Neural crest cell (in vitro differentiated cells): Measurements from ENCODE around the gene LRRC14B. TPM values are rescaled to one million over a fixed set of nuclear protein-coding genes. Genes with fewer than 3 reads are reported as not detected.
A peak's percentile ranks its signal among the peaks of the same experiment; 100 is the strongest.

Experiments
- DNase-seq: peaks from one replicate; pipeline ENCODE4 v3.0.0; 2021; ENCODE audit warnings: low read depth, mixed read lengths, low spot score
- H3K27ac Mint-ChIP-seq: one replicate; pipeline ENCODE4 v1.8.0; 2021; ENCODE audit warnings: mild to moderate bottlenecking, mixed read lengths; ENCODE audit not compliant: unreplicated experiment
- H3K27me3 Mint-ChIP-seq: 2 replicates; pipeline ENCODE4 v1.8.0; 2021; ENCODE audit warnings: low read depth, mild to moderate bottlenecking, mixed read lengths
- H3K36me3 Mint-ChIP-seq: 2 replicates; pipeline ENCODE4 v1.8.0; 2021; ENCODE audit warnings: low read depth, mild to moderate bottlenecking, mixed read lengths
- H3K4me1 Mint-ChIP-seq: 2 replicates; pipeline ENCODE4 v1.8.0; 2021; ENCODE audit warnings: mixed read lengths
- H3K4me3 Mint-ChIP-seq: one replicate; pipeline ENCODE4 v1.8.0; 2021; ENCODE audit warnings: mild to moderate bottlenecking, mixed read lengths
- H3K9me3 Mint-ChIP-seq: 2 replicates; pipeline ENCODE4 v1.8.0; 2021; ENCODE audit warnings: mixed read lengths
- CTCF ChIP-seq: fragments of 200-600 bp; sonication (generic); conservative IDR thresholded peaks from 2 replicates; pipeline ENCODE4 v1.5.0; 2021; ENCODE audit warnings: antibody characterized with exemption, mild to moderate bottlenecking
- long read RNA-seq: library from polyadenylated mRNA; unstranded; transcript quantifications from one replicate; pipeline ENCODE4 v2.0.0, GENCODE V29; 2020
- total RNA-seq: library from RNA; stranded (reverse); gene quantifications from 2 replicates; pipeline ENCODE4 v1.2.1, GENCODE V29; 2021

The LRRC14B gene
- not detected in 2 replicates for total RNA-seq
- long read RNA-seq: 0 reads

- TF ChIP-seq CTCF: no peak
- DNase-seq: no peak
- peak within 1 kb of the TSS; percentile 76 for H3K27ac Mint-ChIP-seq
- H3K4me1 Mint-ChIP-seq: peaks cover 14% of the 10 kb centered on the region
- no peaks in the 10 kb centered on the region for H3K36me3 Mint-ChIP-seq
- peaks cover 3% of the 10 kb centered on the region for H3K27me3 Mint-ChIP-seq
- H3K4me3 Mint-ChIP-seq: no peak within 1 kb of the TSS
- no peaks in the 10 kb centered on the region for H3K9me3 Mint-ChIP-seq
These were observed at the start of gene LRRC14B for GRCh38 chr5:191036-191948. Gene LRRC14B, plus strand, starts transcription at chr5:191495. Its CDS starts 44 bp downstream, at chr5:191539.

GRCh38 chr5:141761-142160 lies 49.5 kb upstream of the LRRC14B start:
- Mint-ChIP-seq H3K27ac (no peak overlapping the region), H3K27me3 (no peaks in the 10 kb centered on the region), H3K9me3 (no peaks in the 10 kb centered on the region), H3K36me3 (peaks cover 18% of the 10 kb centered on the region), H3K4me1 (peaks cover 4% of the 10 kb centered on the region), H3K4me3 (no peak overlapping the region)
- no peak for TF ChIP-seq CTCF
- DNase-seq: no peak

- Mint-ChIP-seq H3K27ac (peak overlapping the region; percentile 65), H3K27me3 (no peaks in the 10 kb centered on the region), H3K4me3 (no peak overlapping the region), H3K36me3 (peaks cover 24% of the 10 kb centered on the region), H3K4me1 (peaks cover 4% of the 10 kb centered on the region), H3K9me3 (peaks cover 2% of the 10 kb centered on the region)
- no peak for DNase-seq
- TF ChIP-seq CTCF: no peak
These were observed 49.0 kb upstream of the LRRC14B start for GRCh38 chr5:142246-142810.

GRCh38 chr5:143041-143440 lies 48.3 kb upstream of the LRRC14B start:
- Mint-ChIP-seq H3K27me3 (no peaks in the 10 kb centered on the region), H3K27ac (no peak overlapping the region), H3K4me1 (peaks cover 4% of the 10 kb centered on the region), H3K36me3 (peaks cover 31% of the 10 kb centered on the region), H3K4me3 (no peak overlapping the region), H3K9me3 (peaks cover 9% of the 10 kb centered on the region)
- DNase-seq: no peak
- no peak for TF ChIP-seq CTCF

- H3K4me1 Mint-ChIP-seq: no peaks in the 10 kb centered on the region
- H3K9me3 Mint-ChIP-seq: peaks cover 17% of the 10 kb centered on the region
- no peaks in the 10 kb centered on the region for H3K27me3 Mint-ChIP-seq
- H3K4me3 Mint-ChIP-seq: no peak overlapping the region
- peaks cover 38% of the 10 kb centered on the region for H3K36me3 Mint-ChIP-seq
- H3K27ac Mint-ChIP-seq: no peak overlapping the region
- DNase-seq: no peak
- no peak for TF ChIP-seq CTCF
These were observed 46.4 kb upstream of the LRRC14B start for GRCh38 chr5:144941-145340.
